Gastroesophageal sphincter (tissue), 3 donors: ENCODE measurements around the gene KAZN.

ENCODE experiments used
- CTCF ChIP-seq, 4 experiments: fragments of 200-600 bp in 2 of 4; fragments of 450-650 bp in 2 of 4; sonication (generic) in 1 of 4; IDR thresholded peaks; one replicate each; pipeline ENCODE4 v1.5.1; 2017 to 2019; ENCODE audit warnings: antibody characterized with exemption in 4 of 4, mild to moderate bottlenecking in 2 of 4, moderate library complexity in 2 of 4
- EP300 ChIP-seq: sonication (generic); formaldehyde crosslinking; IDR thresholded peaks from one replicate; pipeline ENCODE4 v1.6.1; 2017; ENCODE audit warnings: antibody characterized with exemption, mild to moderate bottlenecking
- POLR2A ChIP-seq, 2 donors: fragments of 450-650 bp; IDR thresholded peaks; one replicate each; pipeline ENCODE4 v1.6.1; 2017; ENCODE audit warnings: antibody characterized with exemption in 2 of 2, mild to moderate bottlenecking in 2 of 2, moderate library complexity in 1 of 2
- POLR2AphosphoS5 ChIP-seq: sonication (generic); formaldehyde crosslinking; IDR thresholded peaks from one replicate; pipeline ENCODE4 v1.6.1; 2017; ENCODE audit warnings: antibody characterized with exemption

- TF ChIP-seq POLR2AphosphoS5 (no peak), CTCF (IDR thresholded peaks at IDR 0.05) (no peak), POLR2A (IDR thresholded peaks at IDR 0.05) (no peak), EP300 (no peak)
These were observed 535.8 kb downstream of the KAZN start for GRCh38 chr1:15134285-15134684.
